ENCODE results near the gene CAPN13. TPM values are rescaled to one million over a fixed set of nuclear protein-coding genes. Genes with fewer than 3 reads are reported as not detected.

CAPN13 gene
- total and polyA plus RNA-seq, 11 donors, result not detected

DNA sequence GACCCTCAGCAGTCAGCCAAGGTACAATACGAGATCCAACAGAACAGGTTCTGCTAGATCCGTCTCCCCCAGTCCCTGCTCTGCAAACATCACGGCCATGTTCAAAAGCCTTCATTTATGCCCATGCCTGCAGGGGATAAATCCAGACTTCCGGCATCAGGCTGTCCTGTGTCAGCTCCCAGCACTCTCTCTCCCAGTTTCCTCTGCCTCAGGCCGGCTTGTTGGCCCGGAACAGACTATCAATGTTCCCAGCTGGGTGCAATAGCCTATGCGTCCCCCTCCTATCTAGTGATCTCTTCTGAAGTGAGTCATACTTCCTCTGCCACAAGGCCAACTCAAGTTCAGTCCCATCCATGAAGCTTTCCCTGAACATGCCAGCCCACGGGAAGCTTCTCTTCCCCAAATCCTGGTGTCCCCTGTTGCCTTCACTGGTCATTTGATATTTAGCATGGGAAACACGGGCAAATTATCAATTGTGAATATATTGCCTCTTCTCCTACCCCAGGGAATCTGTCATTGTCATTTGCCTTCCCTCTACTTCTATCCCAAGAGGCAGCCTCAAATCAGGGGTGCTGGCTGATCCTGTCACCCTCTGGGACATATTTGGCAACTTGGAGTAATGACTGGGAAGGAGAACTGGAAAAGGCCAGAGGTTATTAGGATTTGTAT is 51.1 kb downstream of the CAPN13 start:
- no peaks in the 10 kb centered on the region for H3K4me1 ChIP-seq
- no peaks in the 10 kb centered on the region for H3K9me3 ChIP-seq
- no peak for ATAC-seq
- H3K27me3 ChIP-seq, result peaks cover 0 to 39% (median 0%) of the 10 kb centered on the region in 9 donors
- no peak overlapping the region for H3K27ac ChIP-seq
- WGBS, 4 donors, result 45 to 61% (median 53%) methylated on average over 9 of the region's 9 CpGs
- intact Hi-C loops (cut with DNase I), result no loop called here
- TF ChIP-seq CTCF (IDR thresholded peaks at IDR 0.05) (no peak), POLR2A (IDR thresholded peaks at IDR 0.05) (no peak)
- DNase-seq, result no peak
- no peak overlapping the region for H3K4me3 ChIP-seq
- no peaks in the 10 kb centered on the region for H3K36me3 ChIP-seq

DNA sequence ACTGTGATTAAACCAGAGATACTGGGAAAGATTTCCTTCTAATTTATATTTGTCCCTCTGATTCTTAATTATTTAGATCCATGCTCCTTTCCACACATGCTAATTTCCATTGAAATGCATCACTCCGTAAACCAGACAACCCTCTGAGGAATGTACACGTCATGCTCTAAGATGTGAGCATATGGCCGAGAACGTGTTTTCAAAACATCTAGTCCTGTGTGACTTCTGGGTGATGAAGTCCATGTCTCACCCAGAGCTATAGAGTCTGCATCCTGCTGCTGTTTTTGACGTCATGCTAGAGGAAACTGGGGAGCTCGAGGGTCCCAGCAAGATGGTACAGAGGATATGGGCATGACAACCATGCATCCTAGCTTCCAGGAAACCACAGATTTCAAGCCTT is 53.6 kb downstream of the CAPN13 start:
- Histone ChIP-seq H3K27ac (no peak overlapping the region), H3K4me3 (no peak overlapping the region), H3K36me3 (no peaks in the 10 kb centered on the region), H3K4me1 (no peaks in the 10 kb centered on the region), H3K9me3 (no peaks in the 10 kb centered on the region), H3K27me3 (peaks cover 0 to 43% (median 0%) of the 10 kb centered on the region in 9 donors)
- no peak for TF ChIP-seq CTCF (IDR thresholded peaks at IDR 0.05)
- no peak for TF ChIP-seq POLR2A (IDR thresholded peaks at IDR 0.05)
- ATAC-seq (no peak), DNase-seq (no peak)
- intact Hi-C loops (cut with DNase I), result no loop called here
- WGBS, 4 donors, result 60 to 80% (median 70%) methylated on average over 6 of the region's 6 CpGs

GRCh38 chr2:30752811-30753210 is 54.4 kb downstream of the CAPN13 start:
- intact Hi-C loops (cut with DNase I), result no loop called here
- WGBS, 4 donors, result 76 to 85% (median 81%) methylated on average over 6 of the region's 6 CpGs
- H3K4me1 ChIP-seq, result no peaks in the 10 kb centered on the region
- no peak for ATAC-seq
- no peak overlapping the region for H3K27ac ChIP-seq
- H3K4me3 ChIP-seq, result no peak overlapping the region
- no peaks in the 10 kb centered on the region for H3K9me3 ChIP-seq
- H3K36me3 ChIP-seq, result no peaks in the 10 kb centered on the region
- TF ChIP-seq POLR2A (IDR thresholded peaks at IDR 0.05) (no peak), CTCF (IDR thresholded peaks at IDR 0.05) (no peak)
- DNase-seq, result no peak
- H3K27me3 ChIP-seq, result peaks cover 0 to 43% (median 0%) of the 10 kb centered on the region in 9 donors

GRCh38 chr2:30747206-30747605 is 60.0 kb downstream of the CAPN13 start:
- WGBS, 4 donors, result 58 to 84% (median 80%) methylated on average over 2 to 3 of the region's 3 CpGs
- Histone ChIP-seq H3K4me1 (no peaks in the 10 kb centered on the region), H3K4me3 (no peak overlapping the region), H3K9me3 (no peaks in the 10 kb centered on the region), H3K27me3 (peaks cover 0 to 10% (median 0%) of the 10 kb centered on the region in 9 donors), H3K36me3 (no peaks in the 10 kb centered on the region), H3K27ac (no peak overlapping the region)
- ATAC-seq (no peak), DNase-seq (no peak)
- TF ChIP-seq POLR2A (IDR thresholded peaks at IDR 0.05) (no peak), CTCF (IDR thresholded peaks at IDR 0.05) (no peak)
- intact Hi-C loops (cut with DNase I), result no loop called here

Measured in heart left ventricle (tissue), 16 donors.